K562 (cell line): ENCODE results near the gene PLPP1. TPM values are rescaled to one million over a fixed set of nuclear protein-coding genes. Genes with fewer than 3 reads are reported as not detected.

Experiments used
- ATAC-seq: fragments of 200-7000 bp; cut with Tn5 transposase; 3 replicates; pipeline ENCODE4 v1.9.1; 2020; ENCODE audit warnings: moderate library complexity
- BruUV-seq: library from RNA; stranded (reverse); fragments of 400-500 nt; replicated peaks from 2 replicates; lab custom pipeline; 2021; lab: Mats Ljungman, UMichigan
- CTCF ChIA-PET: fragments of 300-600 bp; formaldehyde crosslinking; extraction: SDS; loops from one replicate; lab custom pipeline; 2021; ENCODE audit warnings: low intra/inter-chr PET ratio; lab: Yijun Ruan, JAX
- POLR2A ChIA-PET: fragments of 300-600, 350-650 bp; sonication (Branson Sonifier 250); formaldehyde crosslinking; extraction: SDS; loops from one replicate; lab custom pipeline; 2021; ENCODE audit warnings: antibody characterized with exemption, inconsistent platforms; lab: Yijun Ruan, JAX
- DNase-seq, 4 experiments: peaks; one replicate each; pipeline versions ENCODE4 v3.0.0 to v3.0.0-alpha.2; 2011 to 2018; ENCODE audit warnings: low spot score in 3 of 4, mixed read lengths in 3 of 4; ENCODE audit errors: extremely low read depth in 1 of 4
- FAIRE-seq: peaks from 2 replicates; lab custom pipeline; 2011; peaks lifted over from hg19 to GRCh38; lab: Jason Lieb, UNC
- H2AFZ ChIP-seq: 2 replicates; pipeline ENCODE4 v1.6.0; 2011; ENCODE audit warnings: low read depth, low read length, control low read depth, inconsistent platforms
- H3K27ac ChIP-seq: fragments of 200-600 bp; 3 replicates; pipeline ENCODE4 v1.8.0; 2011; ENCODE audit warnings: low read depth, mild to moderate bottlenecking, control low read depth, inconsistent platforms, low read length, moderate library complexity, mixed read lengths; ENCODE audit errors: extremely low read depth
- H3K27me3 ChIP-seq, 2 experiments: fragments of 300-600 bp in 1 of 2; 2 replicates in 1 of 2; 3 replicates in 1 of 2; pipeline versions ENCODE4 v1.6.0 to v1.8.0; 2011; ENCODE audit warnings: inconsistent platforms in 2 of 2, low read length in 2 of 2, mild to moderate bottlenecking in 1 of 2, mixed read lengths in 1 of 2, moderate library complexity in 1 of 2; ENCODE audit not compliant: control insufficient read depth in 2 of 2, insufficient read depth in 2 of 2
- H3K36me3 ChIP-seq: fragments of 300-600 bp; 3 replicates; pipeline ENCODE4 v1.8.0; 2011; ENCODE audit warnings: mild to moderate bottlenecking, low read length, inconsistent platforms; ENCODE audit not compliant: control insufficient read depth, insufficient read depth
- H3K4me1 ChIP-seq, 2 experiments: fragments of 200-600 bp in 1 of 2; replicated peaks in 1 of 2; 2 replicates in 1 of 2; 3 replicates in 1 of 2; pipeline versions ENCODE4 v1.5.1 to v1.8.0; 2011; ENCODE audit warnings: inconsistent platforms in 2 of 2, low read length in 2 of 2, mild to moderate bottlenecking in 1 of 2, mixed read lengths in 1 of 2, moderate library complexity in 1 of 2; ENCODE audit not compliant: control insufficient read depth in 2 of 2, insufficient read depth in 2 of 2
- H3K4me2 ChIP-seq: 2 replicates; pipeline ENCODE4 v1.6.1; 2011; ENCODE audit warnings: low read length, control low read depth, inconsistent platforms, mixed read lengths; ENCODE audit not compliant: insufficient read depth
- H3K4me3 ChIP-seq: fragments of 200-600 bp; sonication (generic), shearing (Covaris generic); 2 replicates; pipeline ENCODE4 v1.5.1; 2016; ENCODE audit warnings: control low read depth, inconsistent platforms
- H3K79me2 ChIP-seq: fragments of 200-600 bp; 3 replicates; pipeline ENCODE4 v1.8.0; 2011; ENCODE audit warnings: low read length, inconsistent platforms; ENCODE audit not compliant: control insufficient read depth, insufficient read depth
- H3K9ac ChIP-seq, 2 experiments: 2 replicates each; pipeline versions ENCODE4 v1.6.0 to v1.6.1; 2011; ENCODE audit warnings: low read depth in 2 of 2, low read length in 2 of 2, control low read depth in 1 of 2, inconsistent platforms in 1 of 2, mild to moderate bottlenecking in 1 of 2, mixed read lengths in 1 of 2; ENCODE audit not compliant: insufficient read depth in 1 of 2
- H3K9me1 ChIP-seq: one replicate; pipeline ENCODE4 v1.6.0; 2011; ENCODE audit warnings: inconsistent platforms, mild to moderate bottlenecking, low read length, moderate library complexity; ENCODE audit not compliant: control insufficient read depth, insufficient read depth
- H3K9me3 ChIP-seq: replicated peaks from 2 replicates; pipeline ENCODE4 v1.5.1; 2011; ENCODE audit warnings: low read depth, low read length, inconsistent platforms; ENCODE audit not compliant: control insufficient read depth, insufficient read depth
- H4K20me1 ChIP-seq: replicated peaks from 2 replicates; pipeline ENCODE4 v1.6.1; 2011; ENCODE audit warnings: low read length, inconsistent platforms, mixed read lengths; ENCODE audit not compliant: control insufficient read depth, insufficient read depth
- CAMTA2 ChIP-seq: fragments of 250-450 bp; sonication (Bioruptor Pico); conservative IDR thresholded peaks from 2 replicates; pipeline ENCODE4 v1.5.1; 2022
- E2F4 ChIP-seq: sonication (generic); formaldehyde crosslinking; IDR thresholded peaks from 2 replicates; pipeline ENCODE4 v1.8.0; 2022; ENCODE audit warnings: mild to moderate bottlenecking, low read depth, missing genetic modification reagents
- FOXA3 ChIP-seq, 2 experiments: fragments of 450-650 bp in 1 of 2; sonication (generic) in 1 of 2; formaldehyde crosslinking; IDR thresholded peaks in 1 of 2; conservative IDR thresholded peaks in 1 of 2; 2 replicates each; pipeline versions ENCODE4 v1.4.0 to v1.8.0; 2020 to 2022; ENCODE audit warnings: mild to moderate bottlenecking in 2 of 2, missing genetic modification reagents in 1 of 2
- GATAD2A ChIP-seq: fragments of 450-650 bp; IDR thresholded peaks from 2 replicates; pipeline ENCODE4 v1.6.1; 2017
- HDAC2 ChIP-seq: fragments of 450-650 bp; IDR thresholded peaks from 2 replicates; pipeline ENCODE4 v1.6.1; 2016; ENCODE audit warnings: mild to moderate bottlenecking
- KLF16 ChIP-seq: IDR thresholded peaks from 2 replicates; pipeline ENCODE4 v1.6.1; 2016; ENCODE audit warnings: antibody characterized with exemption
- NFYB ChIP-seq: IDR thresholded peaks from 2 replicates; pipeline ENCODE4 v1.6.1; 2011; ENCODE audit warnings: mild to moderate bottlenecking, moderate library complexity; ENCODE audit not compliant: insufficient read length; ENCODE audit errors: extremely low read depth
- POLR2A ChIP-seq: fragments of 450-650 bp; conservative IDR thresholded peaks from 2 replicates; pipeline ENCODE4 v1.6.1; 2016
- POLR3G ChIP-seq: IDR thresholded peaks from 2 replicates; pipeline ENCODE4 v1.6.1; 2011; ENCODE audit not compliant: insufficient read length, insufficient replicate concordance; ENCODE audit errors: extremely low read depth
- RCOR1 ChIP-seq, 2 experiments: IDR thresholded peaks; 2 replicates each; pipeline ENCODE4 v1.6.1; 2012; ENCODE audit warnings: low read depth in 2 of 2, low read length in 2 of 2, borderline replicate concordance in 1 of 2, improper control_type of control experiment in 1 of 2
- SMARCC2 ChIP-seq: fragments of 450-650 bp; IDR thresholded peaks from 2 replicates; pipeline ENCODE4 v1.6.1; 2017; ENCODE audit warnings: antibody characterized with exemption, moderate library complexity, mild to moderate bottlenecking, low read depth
- THRAP3 ChIP-seq: fragments of 450-650 bp; IDR thresholded peaks from 2 replicates; pipeline ENCODE4 v1.6.1; 2016; ENCODE audit warnings: mild to moderate bottlenecking, inconsistent platforms, borderline replicate concordance
- U2AF1 ChIP-seq: fragments of 200-400 bp; formaldehyde crosslinking; optimal IDR thresholded peaks from 2 replicates; pipeline ENCODE3; 2017; ENCODE audit warnings: mild to moderate bottlenecking, low read depth, low read length, moderate library complexity
- ZBED1 ChIP-seq: IDR thresholded peaks from 2 replicates; pipeline ENCODE4 v1.6.1; 2014
- ZMIZ1 ChIP-seq, 2 experiments: fragments of 150-350 bp in 1 of 2; IDR thresholded peaks; 2 replicates each; pipeline ENCODE4 v1.6.1; 2012 to 2016; ENCODE audit warnings: low read depth in 2 of 2, low read length in 2 of 2, mild to moderate bottlenecking in 1 of 2, moderate library complexity in 1 of 2
- ZNF436 ChIP-seq: fragments of 250-450, 450-650 bp; sonication (Bioruptor Pico); formaldehyde crosslinking; IDR thresholded peaks from 2 replicates; pipeline ENCODE4 v1.7.0; 2020; ENCODE audit warnings: mild to moderate bottlenecking
- ZNF518B ChIP-seq: fragments of 250-450 bp; sonication (Bioruptor Pico); IDR thresholded peaks from 2 replicates; pipeline ENCODE4 v1.5.0; 2021; ENCODE audit warnings: mild to moderate bottlenecking, moderate library complexity
- WGBS: fragments of 100-300 bp; shearing (Covaris generic); methylation state at CpG from one replicate; pipeline ENCODE4 v1.1.6; 2016; ENCODE audit warnings: low coverage, mixed read lengths; ENCODE audit not compliant: insufficient coverage; ENCODE audit errors: missing lambda C conversion rate; 5-methylcytosine and 5-hydroxymethylcytosine counted together
- in situ Hi-C: fragments of 300-500 bp; cut with MboI; formaldehyde crosslinking; loops from 4 replicates; pipeline ENCODE4 v1.15.0; 2018; ENCODE audit warnings: inconsistent platforms, mixed read lengths
- intact Hi-C: fragments of 100-400 bp; cut with micrococcal nuclease; formaldehyde crosslinking; loops from 2 replicates; pipeline ENCODE4 v1.14.2; 2022
- polyA plus RNA-seq, 8 experiments: library from polyadenylated mRNA; depleted of rRNA in 4 of 8; stranded (reverse) in 5 of 8; unstranded in 3 of 8; fragments of >200 nt; fragmentation: Nextera tagmentation in 2 of 8; fragmentation: Illumina TruSeq in 1 of 8; extraction: Ambion mirVana in 2 of 8; extraction: Trizol in 1 of 8; gene quantifications; 2 replicates each; pipeline versions ENCODE4 v1.2.1 to v1.2.3, GENCODE V29; 2011 to 2014; ENCODE audit warnings: inconsistent platforms in 1 of 8, missing spikeins in 1 of 8
- total RNA-seq, 7 experiments: library from RNA; depleted of rRNA in 6 of 7; stranded (reverse); fragments of >200 nt in 6 of 7; fragmentation: Illumina TruSeq in 2 of 7; extraction: Trizol in 2 of 7; gene quantifications; 2 replicates each; pipeline versions ENCODE4 v1.2.1 to v1.2.3, GENCODE V29; 2011 to 2021; ENCODE audit warnings: low replicate concordance in 1 of 7

The PLPP1 gene
- total and polyA plus RNA-seq, 9 of the 15 experiments (the other 6 are each of a cell fraction or from before 2014, with no cell fraction given) = 0.04 to 0.24 (median 0.04) TPM; not detected in 6

GRCh38 chr5:55576661-55577060, 41.9 kb upstream of the PLPP1 start:
- intact Hi-C loops (no loop called here), in situ Hi-C loops (no loop called here)
- Histone ChIP-seq H3K4me1 (no peaks in the 10 kb centered on the region; a peak in 1 of 5 replicates), H3K79me2 (no peaks in the 10 kb centered on the region), H4K20me1 (no peaks in the 10 kb centered on the region), H3K4me3 (no peak overlapping the region), H3K9ac (no peak overlapping the region), H3K9me1 (no peaks in the 10 kb centered on the region), H3K9me3 (no peaks in the 10 kb centered on the region), H3K36me3 (no peaks in the 10 kb centered on the region), H3K27ac (no peak overlapping the region), H3K4me2 (no peak overlapping the region), H2AFZ (no peak overlapping the region), H3K27me3 (peaks cover 3 to 14% of the 10 kb centered on the region in 2 experiments; a peak in 2 of 5 replicates)
- ChIA-PET CTCF (no interaction called here), POLR2A (interaction anchor here (0.7 kb wide), 1 partner anchor 14 kb away, joined by 4 read pairs; no protein-coding TSS in a partner anchor)
- DNase-seq (no peak), ATAC-seq (no peak), FAIRE-seq (no peak)
- BruUV-seq = no TSS peak
- 0% methylated on average over 2 of the region's 2 CpGs for WGBS
- no peak for TF ChIP-seq THRAP3
- TF ChIP-seq ZBED1 = no peak
- no peak for TF ChIP-seq GATAD2A
- no peak for TF ChIP-seq NFYB
- no peak for TF ChIP-seq HDAC2
- no peak for TF ChIP-seq RCOR1 (IDR thresholded peaks at IDR 0.05; ENCODE audit: borderline replicate concordance in 1 of 2, low read depth in 2 of 2, low read length in 2 of 2)
- TF ChIP-seq ZNF518B (CRISPR knock-in tag) = no peak
- no peak for TF ChIP-seq SMARCC2
- no peak for TF ChIP-seq POLR3G
- TF ChIP-seq ZMIZ1 (IDR thresholded peaks at IDR 0.05; ENCODE audit: low read depth in 2 of 2, low read length in 2 of 2) = no peak
- TF ChIP-seq E2F4 (CRISPR knock-in tag) = no peak
- no peak for TF ChIP-seq POLR2A
- TF ChIP-seq KLF16 = no peak
- TF ChIP-seq FOXA3 (CRISPR knock-in tag; conservative IDR thresholded peaks at IDR 0.05 in 1 of 2, IDR thresholded peaks at IDR 0.05 in 1 of 2) = no peak
- TF ChIP-seq CAMTA2 = no peak
- no peak for TF ChIP-seq ZNF436 (CRISPR knock-in tag)
- TF ChIP-seq U2AF1 = no peak
